GM10847 (cell line): ENCODE measurements around the gene NET1.
A peak's percentile ranks its signal among the peaks of the same experiment; 100 is the strongest.

ENCODE experiments used
- POLR2A ChIP-seq: IDR thresholded peaks from 2 replicates; pipeline ENCODE4 v1.6.1; 2011; ENCODE audit not compliant: insufficient read length; ENCODE audit errors: extremely low read depth

NET1 gene

GRCh38 chr10:5419466-5420094 is 7.2 kb downstream of the NET1 start:
- TF ChIP-seq POLR2A = no peak

- no peak for TF ChIP-seq POLR2A
Observed at GRCh38 chr10:5423771-5424170, 11.4 kb downstream of the NET1 start.

GRCh38 chr10:5424751-5425150 is 12.4 kb downstream of the NET1 start:
- no peak for TF ChIP-seq POLR2A

GRCh38 chr10:5428133-5428532 is 15.8 kb downstream of the NET1 start:
- TF ChIP-seq POLR2A = no peak

- TF ChIP-seq POLR2A = no peak
Observed at GRCh38 chr10:5433182-5433581, 20.8 kb downstream of the NET1 start.

- TF ChIP-seq POLR2A = no peak
Observed at GRCh38 chr10:5434017-5434753, 21.8 kb downstream of the NET1 start.

- TF ChIP-seq POLR2A = no peak
Observed at GRCh38 chr10:5435328-5435727, 23.0 kb downstream of the NET1 start.

GRCh38 chr10:5440206-5440605 is 27.8 kb downstream of the NET1 start:
- TF ChIP-seq POLR2A = no peak

GRCh38 chr10:5441106-5441505 is 28.7 kb downstream of the NET1 start:
- TF ChIP-seq POLR2A = no peak

- TF ChIP-seq POLR2A = no peak
Observed at GRCh38 chr10:5442065-5442989, 30.0 kb downstream of the NET1 start.

- no peak for TF ChIP-seq POLR2A
Observed at GRCh38 chr10:5442990-5443370, 30.6 kb downstream of the NET1 start.

GRCh38 chr10:5443429-5443828 is 31.1 kb downstream of the NET1 start:
- no peak for TF ChIP-seq POLR2A

- TF ChIP-seq POLR2A = no peak
Observed at GRCh38 chr10:5445006-5445405, 32.6 kb downstream of the NET1 start.

- peak; percentile 62 for TF ChIP-seq POLR2A
Observed at GRCh38 chr10:5446390-5446926, 34.1 kb downstream of the NET1 start.

GRCh38 chr10:5447056-5447455 is 34.7 kb downstream of the NET1 start:
- TF ChIP-seq POLR2A = no peak

GRCh38 chr10:5447611-5448071 is 35.3 kb downstream of the NET1 start:
- no peak for TF ChIP-seq POLR2A
